GM18858 (cell line): ENCODE data around the gene AFF2.

Experiments
- ATAC-seq: cut with Tn5 transposase; IDR thresholded peaks from one replicate; pipeline ENCODE4 v1.9.1; 2021; ENCODE audit not compliant: unreplicated experiment

AFF2 gene

GRCh38 chrX:148815218-148815961 lies 315.0 kb downstream of the AFF2 start:
- no peak for ATAC-seq

GRCh38 chrX:148823986-148824385 lies 323.6 kb downstream of the AFF2 start:
- ATAC-seq, result no peak

- no peak for ATAC-seq
Measured at GRCh38 chrX:148825696-148826095, 325.3 kb downstream of the AFF2 start.

- no peak for ATAC-seq
Measured at GRCh38 chrX:148836741-148837140, 336.3 kb downstream of the AFF2 start.

- ATAC-seq, result no peak
Measured at GRCh38 chrX:148850631-148851030, 350.2 kb downstream of the AFF2 start.

GRCh38 chrX:148854306-148854705 lies 353.9 kb downstream of the AFF2 start:
- ATAC-seq, result no peak

GRCh38 chrX:148856505-148856904 lies 356.1 kb downstream of the AFF2 start:
- ATAC-seq, result no peak

GRCh38 chrX:148865277-148866210 lies 365.1 kb downstream of the AFF2 start:
- no peak for ATAC-seq

GRCh38 chrX:148867596-148867995 lies 367.2 kb downstream of the AFF2 start:
- ATAC-seq, result no peak

GRCh38 chrX:148871422-148872160 lies 371.2 kb downstream of the AFF2 start:
- no peak for ATAC-seq

- ATAC-seq, result no peak
Measured at GRCh38 chrX:148872161-148872535, 371.7 kb downstream of the AFF2 start.

GRCh38 chrX:148872881-148873280 lies 372.5 kb downstream of the AFF2 start:
- ATAC-seq, result no peak

GRCh38 chrX:148874636-148875246 lies 374.3 kb downstream of the AFF2 start:
- no peak for ATAC-seq

GRCh38 chrX:148878371-148878770 lies 378.0 kb downstream of the AFF2 start:
- ATAC-seq, result no peak

- ATAC-seq, result no peak
Measured at GRCh38 chrX:148885203-148885602, 384.8 kb downstream of the AFF2 start.

GRCh38 chrX:148893395-148893794 lies 393.0 kb downstream of the AFF2 start:
- ATAC-seq, result no peak

- ATAC-seq, result no peak
Measured at GRCh38 chrX:148902581-148902980, 402.2 kb downstream of the AFF2 start.

GRCh38 chrX:148903176-148903575 lies 402.8 kb downstream of the AFF2 start:
- ATAC-seq, result no peak

GRCh38 chrX:148904421-148905111 lies 404.1 kb downstream of the AFF2 start:
- no peak for ATAC-seq

- ATAC-seq, result no peak
Measured at GRCh38 chrX:148905400-148905799, 405.0 kb downstream of the AFF2 start.
